ENCODE data around the gene MYBBP1A. TPM values are rescaled to one million over a fixed set of nuclear protein-coding genes. Genes with fewer than 3 reads are reported as not detected.
"Not testable (repeated sequence)": the region's sequence is repeated elsewhere in the genome, so short reads cannot be mapped to it uniquely, and the experiment has no call there.

Gene MYBBP1A
- total RNA-seq, 1 donor from 2014 or later, result 47.1 TPM

- no peak for TF ChIP-seq CTCF (IDR thresholded peaks at IDR 0.05)
- no peak for TF ChIP-seq POLR2A (IDR thresholded peaks at IDR 0.05)
- no peak for TF ChIP-seq POLR2AphosphoS5 (IDR thresholded peaks at IDR 0.05; ENCODE audit: insufficient read depth in 1 of 2, low read depth in 1 of 2)
- Histone ChIP-seq H3K27ac (no peak overlapping the region), H3K9me3 (no peaks in the 10 kb centered on the region), H3K4me3 (no peak overlapping the region), H3K4me1 (peaks cover 21% of the 10 kb centered on the region), H3K36me3 (no peaks in the 10 kb centered on the region), H3K27me3 (no peaks in the 10 kb centered on the region)
- DNase-seq (ENCODE audit: extremely low spot score in 2 of 2), result no peak
- intact Hi-C loops (cut with DNase I), result no loop called here
Measured at GRCh38 chr17:4582691-4583090, 27.5 kb upstream of the MYBBP1A start.

- Histone ChIP-seq H3K4me1 (peaks cover 21% of the 10 kb centered on the region), H3K36me3 (no peaks in the 10 kb centered on the region), H3K4me3 (no peak overlapping the region), H3K9me3 (no peaks in the 10 kb centered on the region), H3K27me3 (no peaks in the 10 kb centered on the region), H3K27ac (no peak overlapping the region)
- no peak for TF ChIP-seq POLR2A (IDR thresholded peaks at IDR 0.05)
- no peak for TF ChIP-seq CTCF (IDR thresholded peaks at IDR 0.05)
- no peak for TF ChIP-seq POLR2AphosphoS5 (IDR thresholded peaks at IDR 0.05; ENCODE audit: insufficient read depth in 1 of 2, low read depth in 1 of 2)
- intact Hi-C loops (cut with DNase I), result no loop called here
- DNase-seq (ENCODE audit: extremely low spot score in 2 of 2), result no peak
Measured at GRCh38 chr17:4582101-4582501, 26.9 kb upstream of the MYBBP1A start.

- Histone ChIP-seq H3K4me1 (peaks cover 15% of the 10 kb centered on the region), H3K27me3 (no peaks in the 10 kb centered on the region), H3K27ac (no peak overlapping the region), H3K9me3 (no peaks in the 10 kb centered on the region), H3K4me3 (no peak overlapping the region), H3K36me3 (no peaks in the 10 kb centered on the region)
- intact Hi-C loops (cut with DNase I), result no loop called here
- DNase-seq (ENCODE audit: extremely low spot score in 2 of 2), result no peak
- TF ChIP-seq CTCF (IDR thresholded peaks at IDR 0.05) (no peak), POLR2AphosphoS5 (IDR thresholded peaks at IDR 0.05; ENCODE audit: insufficient read depth in 1 of 2, low read depth in 1 of 2) (no peak), POLR2A (IDR thresholded peaks at IDR 0.05) (no peak)
Measured at GRCh38 chr17:4580291-4580690, 25.1 kb upstream of the MYBBP1A start.

GRCh38 chr17:4579678-4580077 is 24.5 kb upstream of the MYBBP1A start:
- no peak for DNase-seq (ENCODE audit: extremely low spot score in 2 of 2)
- no peaks in the 10 kb centered on the region for H3K9me3 ChIP-seq
- no peak for TF ChIP-seq POLR2AphosphoS5 (IDR thresholded peaks at IDR 0.05; ENCODE audit: insufficient read depth in 1 of 2, low read depth in 1 of 2)
- no peak for TF ChIP-seq POLR2A (IDR thresholded peaks at IDR 0.05)
- TF ChIP-seq CTCF (IDR thresholded peaks at IDR 0.05), result no peak
- no peaks in the 10 kb centered on the region for H3K36me3 ChIP-seq
- H3K27ac ChIP-seq, result no peak overlapping the region
- H3K27me3 ChIP-seq, result no peaks in the 10 kb centered on the region
- intact Hi-C loops (cut with DNase I), result no loop called here
- H3K4me1 ChIP-seq, result peaks cover 11% of the 10 kb centered on the region
- H3K4me3 ChIP-seq, result no peak overlapping the region

- H3K9me3 ChIP-seq; H3K4me3 ChIP-seq; H3K36me3 ChIP-seq; DNase-seq (ENCODE audit: extremely low spot score in 2 of 2); H3K4me1 ChIP-seq; intact Hi-C loops (cut with DNase I); H3K27me3 ChIP-seq; H3K27ac ChIP-seq: not testable (repeated sequence)
Measured at GRCh38 chr17:4578349-4578748, 23.2 kb upstream of the MYBBP1A start.
